GM19193 (cell line): ENCODE data around the gene SKAP1.

Experiments used
- POLR2A ChIP-seq: IDR thresholded peaks from 4 replicates; pipeline ENCODE4 v1.6.1; 2011; ENCODE audit not compliant: insufficient read depth, insufficient read length; ENCODE audit errors: extremely low read depth

Gene SKAP1

DNA sequence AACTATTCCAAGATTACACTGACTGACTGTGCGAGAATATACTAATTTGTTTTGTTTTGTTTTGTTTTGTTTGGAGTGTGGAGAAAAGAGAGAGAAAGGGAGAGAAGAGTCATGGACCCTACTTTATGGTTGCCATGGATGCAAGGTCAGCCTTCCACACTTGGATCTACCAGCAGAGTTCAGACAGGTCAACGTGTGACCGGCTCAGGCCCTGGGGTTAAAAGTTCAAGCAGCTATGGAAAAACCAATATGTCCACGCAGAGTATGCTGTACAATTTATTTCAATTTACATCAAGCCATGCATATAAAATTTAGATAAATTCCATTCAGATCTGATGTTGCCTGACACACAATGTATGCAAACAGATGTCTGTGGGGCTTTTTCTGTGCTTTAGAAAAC is 122.8 kb downstream of the SKAP1 start:
- no peak for TF ChIP-seq POLR2A

DNA sequence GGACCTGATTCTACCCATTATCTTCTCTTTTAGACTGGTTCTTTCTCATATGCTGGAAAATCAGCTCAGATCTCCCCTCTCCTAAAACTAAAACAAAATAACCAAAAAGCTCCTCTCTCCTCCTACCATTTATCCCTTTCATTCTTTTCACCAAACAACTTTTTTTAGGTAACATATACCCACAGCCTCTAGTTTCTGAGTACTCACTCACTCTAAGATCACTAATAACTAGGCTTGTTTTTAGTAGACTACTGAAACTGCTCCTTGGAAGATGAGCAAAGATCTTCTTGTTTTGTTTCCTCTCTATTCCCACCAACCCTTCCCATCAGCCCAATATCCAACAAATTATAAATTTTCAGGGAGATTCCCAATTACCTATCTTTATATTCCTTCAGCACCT is 129.0 kb downstream of the SKAP1 start:
- no peak for TF ChIP-seq POLR2A

DNA sequence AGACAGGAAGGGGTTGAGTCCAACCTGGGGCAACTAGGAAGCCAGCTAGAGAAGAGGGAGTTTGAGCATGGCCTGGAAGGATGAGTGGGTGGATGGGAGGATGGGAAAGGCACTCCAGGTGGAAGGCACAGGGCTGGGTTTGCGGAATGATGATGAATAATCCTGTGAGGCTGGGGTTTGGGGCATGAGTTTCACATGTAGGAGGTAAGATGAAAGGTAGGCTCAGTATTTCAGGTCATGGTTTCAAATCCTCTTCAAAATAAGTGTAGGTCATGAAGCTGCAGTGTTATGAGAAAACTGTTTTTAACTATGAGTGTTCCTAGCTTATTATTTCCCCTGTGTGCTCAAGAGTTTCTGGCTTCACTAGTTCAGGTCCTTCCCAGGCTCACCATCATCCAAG is 130.3 kb downstream of the SKAP1 start:
- TF ChIP-seq POLR2A = no peak

DNA sequence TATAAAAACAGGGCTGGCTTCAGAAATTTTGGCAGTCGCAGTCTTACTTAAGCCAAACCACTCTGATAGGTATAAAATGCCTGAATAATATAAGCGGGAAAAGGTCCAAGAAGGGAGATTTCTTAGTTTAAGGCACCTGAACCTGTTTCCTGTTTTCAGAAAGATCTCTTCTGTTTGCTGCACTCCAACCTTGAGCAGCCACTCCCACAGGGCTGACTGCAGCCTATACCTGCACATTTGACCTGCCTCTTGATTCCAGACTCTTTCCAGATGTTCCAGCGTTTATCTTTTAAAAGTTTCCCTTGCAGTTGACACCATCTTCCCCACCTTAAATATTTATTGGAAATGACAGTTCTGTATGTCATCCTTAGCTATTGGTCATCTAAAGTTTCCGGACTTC is 132.2 kb downstream of the SKAP1 start:
- TF ChIP-seq POLR2A = no peak

DNA sequence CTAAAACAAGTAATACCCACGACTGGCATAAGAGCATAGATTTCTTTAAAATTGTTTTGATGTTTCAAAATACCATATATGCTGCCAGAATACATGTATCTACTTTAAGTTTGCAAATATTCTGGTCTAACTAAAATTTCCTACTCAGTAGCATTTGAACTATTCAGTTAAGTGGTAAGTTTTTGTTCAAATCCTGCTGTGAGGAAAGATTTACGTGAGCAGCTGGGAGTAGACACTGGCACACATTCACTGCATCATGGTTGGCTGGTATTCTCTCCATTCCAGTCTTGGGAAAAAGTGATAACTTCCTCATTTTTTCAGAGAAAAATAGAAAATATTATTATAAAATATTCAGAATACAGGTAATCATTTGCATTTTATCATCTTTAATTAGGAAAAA is 133.6 kb downstream of the SKAP1 start:
- TF ChIP-seq POLR2A = no peak

DNA sequence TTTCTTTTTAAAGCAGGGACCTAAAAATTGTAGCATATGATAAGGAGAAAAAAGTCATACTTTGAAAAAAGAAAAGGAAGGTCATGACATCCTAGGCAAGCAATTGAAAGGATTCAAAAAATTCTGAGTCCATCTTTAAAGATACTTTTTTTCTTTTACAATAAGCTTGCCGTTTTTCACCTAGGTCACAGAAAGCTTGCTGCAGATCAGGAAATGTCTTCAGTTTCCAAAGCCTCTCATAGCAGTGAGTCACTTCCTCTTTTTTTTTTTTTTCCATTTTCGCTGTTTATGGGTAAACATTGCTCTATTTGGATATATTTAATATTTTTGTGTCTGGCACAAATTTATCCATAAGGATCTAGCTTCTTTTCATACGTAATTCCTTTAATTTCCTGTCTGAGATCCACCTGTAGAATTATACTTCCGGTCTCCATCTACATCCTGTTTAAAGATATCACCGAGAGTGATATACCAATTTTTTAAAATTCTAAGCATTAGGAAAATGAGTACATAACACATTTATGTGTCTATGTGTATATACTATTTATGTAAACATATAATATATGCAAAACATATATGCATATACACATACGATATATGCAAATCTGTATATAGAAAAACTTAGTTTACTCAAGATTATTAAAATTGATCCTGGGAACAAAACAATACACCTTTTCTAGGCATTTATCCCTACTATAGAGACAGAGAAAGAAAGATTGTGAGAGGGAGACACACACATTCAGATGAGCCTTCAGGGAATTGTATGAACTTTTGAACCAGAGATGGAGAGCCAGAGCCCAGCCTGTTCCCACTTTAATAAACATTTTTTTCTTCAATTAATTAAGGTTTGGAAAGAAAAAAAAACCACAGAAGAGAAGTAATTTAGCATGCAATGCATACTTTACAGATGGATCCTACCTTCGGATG is 134.4 kb downstream of the SKAP1 start:
- TF ChIP-seq POLR2A = no peak

DNA sequence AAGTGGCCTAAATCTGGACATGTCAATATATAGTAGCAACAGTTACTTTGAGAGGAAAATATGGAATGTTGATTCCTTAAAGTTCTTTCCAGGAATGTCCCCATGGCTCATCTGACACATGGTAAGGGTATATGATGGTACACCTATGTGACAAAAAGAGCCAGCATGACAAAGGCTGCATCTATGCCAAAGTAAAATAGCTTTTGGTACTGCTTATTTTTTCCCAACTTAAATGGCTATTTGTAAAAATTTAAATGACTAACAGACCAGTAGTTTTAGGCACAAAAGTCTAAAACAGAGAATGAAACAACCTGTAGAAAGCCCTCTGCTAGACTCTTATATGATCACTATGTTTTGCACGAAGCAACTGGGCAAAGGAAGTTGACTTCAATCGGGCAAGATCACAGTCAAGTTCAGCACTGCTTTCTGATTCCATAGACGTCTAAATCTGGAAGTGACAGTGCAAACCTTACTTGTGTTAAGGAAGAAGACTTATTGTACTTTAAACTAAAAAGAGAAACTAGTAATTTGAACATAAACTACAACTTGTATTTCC is 135.1 kb downstream of the SKAP1 start:
- no peak for TF ChIP-seq POLR2A

DNA sequence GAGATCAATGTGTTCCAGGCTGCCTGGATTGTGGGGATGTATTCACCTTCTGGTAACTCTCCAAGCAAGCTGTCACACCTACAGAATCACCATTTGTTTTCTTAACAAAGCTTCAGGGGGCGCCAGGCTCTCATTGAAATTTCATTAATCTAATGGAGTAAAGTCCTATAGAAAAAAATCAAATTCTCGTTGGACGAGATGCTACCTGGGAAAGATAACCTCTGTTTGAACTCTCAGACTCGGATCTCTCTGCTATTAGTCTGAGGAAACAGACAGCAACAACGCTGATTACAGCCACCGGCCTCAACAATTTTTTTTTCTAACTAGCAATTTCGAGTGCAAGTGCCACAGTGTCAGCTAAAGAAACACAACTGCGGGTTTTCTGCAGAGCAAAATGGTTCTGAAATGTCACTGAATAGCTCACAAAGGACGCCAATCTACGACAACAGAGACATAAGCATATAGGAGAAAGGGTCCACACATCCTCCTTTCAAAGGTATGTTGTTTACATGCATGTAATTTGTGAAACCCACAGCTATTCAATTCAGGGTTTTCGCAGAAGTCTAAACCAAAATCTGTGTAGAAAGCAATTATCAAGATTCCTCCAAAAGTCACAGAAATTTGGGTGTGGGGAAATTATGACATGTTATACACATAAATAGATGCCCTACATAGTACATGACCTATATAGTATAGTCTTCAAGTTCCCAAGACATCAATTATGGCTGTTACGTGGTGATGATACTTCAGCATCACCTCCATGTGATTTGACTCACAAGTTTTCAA is 135.8 kb downstream of the SKAP1 start:
- no peak for TF ChIP-seq POLR2A

DNA sequence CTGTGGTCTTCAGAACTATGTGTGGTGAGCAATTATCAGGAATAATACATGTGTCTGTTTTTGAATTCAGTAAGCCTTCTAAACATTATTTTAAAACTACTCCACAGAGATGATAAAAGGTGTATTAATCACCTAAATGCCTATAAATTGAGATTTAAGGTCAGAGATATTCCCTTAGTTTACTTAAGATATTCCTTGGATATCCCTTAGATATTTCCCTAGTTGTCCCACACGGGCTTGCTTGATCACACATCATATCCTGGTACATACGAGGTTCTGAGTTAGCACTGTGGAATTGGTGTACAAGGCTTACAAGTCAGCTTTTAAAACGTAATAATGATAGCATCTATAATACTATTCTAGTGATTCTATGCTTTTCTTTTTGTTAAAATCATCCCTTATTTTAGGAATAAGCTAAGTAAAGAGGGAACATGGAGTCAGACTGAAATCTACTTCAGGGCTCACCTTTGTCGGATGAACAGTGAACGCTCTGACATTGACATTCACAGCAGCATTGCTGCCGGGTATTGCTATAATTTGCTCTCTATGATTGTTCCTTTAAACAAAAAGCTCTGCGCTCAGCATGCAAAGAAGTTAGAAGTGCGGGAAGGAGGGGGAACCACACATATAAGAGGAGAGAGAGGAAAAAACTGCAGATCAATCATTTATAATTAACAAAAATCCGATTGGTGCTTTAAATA is 136.5 kb downstream of the SKAP1 start:
- TF ChIP-seq POLR2A = no peak

DNA sequence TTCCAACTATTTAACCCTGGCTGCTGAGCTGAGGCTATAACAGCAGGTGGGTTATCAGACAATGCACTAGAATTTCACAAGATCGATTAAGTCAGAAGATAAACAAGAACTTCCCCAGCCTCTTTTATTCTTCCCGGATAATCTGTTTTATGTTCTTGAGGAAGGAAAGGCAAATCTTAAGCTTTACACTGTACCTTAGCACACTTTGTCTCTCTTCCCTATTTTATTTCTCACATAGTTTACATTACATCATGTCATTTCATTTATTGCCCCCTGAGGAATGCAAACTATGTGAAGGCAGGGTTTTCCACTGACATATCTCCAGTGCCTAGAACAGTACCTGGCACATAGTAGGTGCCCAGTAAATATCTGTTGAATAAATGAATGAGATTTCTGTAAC is 139.6 kb downstream of the SKAP1 start:
- TF ChIP-seq POLR2A = no peak

DNA sequence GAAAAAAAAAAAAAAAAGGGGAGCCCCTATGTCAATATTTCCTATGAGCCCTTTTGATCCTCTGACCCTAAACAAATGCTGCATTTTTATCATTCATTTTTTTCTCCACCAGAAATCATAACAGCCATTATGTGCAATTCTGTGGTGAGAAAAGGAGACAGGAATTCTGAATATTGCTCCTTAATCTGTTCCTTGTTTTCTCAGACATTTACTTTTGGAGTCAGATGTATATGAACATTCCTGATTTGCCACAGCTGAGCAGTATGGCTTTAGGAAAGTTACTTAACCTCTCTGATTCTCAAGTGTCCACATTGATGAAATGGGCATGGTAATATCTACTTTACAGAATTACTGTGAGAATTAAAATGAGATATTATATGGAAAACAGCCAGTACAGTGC is 144.4 kb downstream of the SKAP1 start:
- TF ChIP-seq POLR2A = no peak

DNA sequence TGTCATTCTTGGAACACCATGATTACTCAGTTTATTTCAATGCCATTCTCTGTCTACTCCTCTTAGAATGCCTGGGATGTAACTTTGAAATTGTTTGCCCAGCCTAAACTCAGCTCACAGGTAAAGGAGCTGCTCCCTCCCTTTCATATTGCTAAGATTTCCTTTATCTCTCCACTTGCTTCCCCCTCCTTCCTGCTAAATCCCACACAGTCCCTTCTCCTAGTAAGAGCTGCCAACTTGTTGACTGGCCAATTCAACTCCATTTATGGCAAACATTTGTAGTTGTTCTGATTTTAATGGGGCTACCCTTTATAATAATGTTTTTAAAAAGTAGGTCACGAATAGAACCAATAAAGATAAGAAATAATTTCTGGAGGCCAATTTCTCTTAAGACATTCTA is 146.1 kb downstream of the SKAP1 start:
- no peak for TF ChIP-seq POLR2A

DNA sequence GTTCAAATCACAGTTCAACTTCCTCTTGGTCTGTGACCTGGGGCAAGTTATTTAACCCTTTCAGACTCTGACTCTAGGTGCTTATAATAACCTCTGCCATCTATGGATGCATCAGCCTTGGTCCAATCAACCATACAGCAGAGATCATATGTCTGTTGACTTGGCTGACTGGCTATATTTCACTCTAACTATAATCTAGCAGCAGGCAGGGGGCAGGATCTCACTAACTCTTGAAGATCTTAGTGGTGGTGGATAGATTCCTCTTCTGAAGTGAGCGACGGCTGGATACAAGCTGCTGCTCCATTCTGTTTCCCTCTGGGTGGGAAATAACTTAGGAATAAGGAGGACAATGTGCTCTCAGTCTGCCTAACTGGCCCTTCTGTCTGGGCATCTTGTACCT is 146.6 kb downstream of the SKAP1 start:
- TF ChIP-seq POLR2A = no peak

DNA sequence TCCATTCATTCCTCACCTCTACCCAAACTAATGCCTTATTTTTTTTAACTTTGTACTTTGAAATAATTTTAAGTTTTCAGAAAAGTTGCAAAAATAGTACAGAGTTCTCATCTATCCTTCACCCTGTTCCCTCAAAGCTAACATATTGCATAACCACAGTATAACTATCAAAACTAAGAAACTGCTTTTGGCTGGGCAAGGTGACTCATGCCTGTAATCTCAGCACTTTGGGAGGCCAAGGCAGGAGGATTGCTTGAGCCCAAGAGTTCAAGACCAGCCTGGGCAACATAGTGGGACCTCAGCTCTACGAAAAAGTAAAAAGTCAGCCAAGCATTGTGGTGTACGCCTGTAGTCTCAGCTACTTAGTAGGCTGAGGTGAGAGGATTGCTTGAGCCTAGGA is 147.7 kb downstream of the SKAP1 start:
- TF ChIP-seq POLR2A = no peak
